Measurements from ENCODE around the gene ESR1.
A peak's percentile ranks its signal among the peaks of the same experiment; 100 is the strongest.

ESR1 gene

DNA sequence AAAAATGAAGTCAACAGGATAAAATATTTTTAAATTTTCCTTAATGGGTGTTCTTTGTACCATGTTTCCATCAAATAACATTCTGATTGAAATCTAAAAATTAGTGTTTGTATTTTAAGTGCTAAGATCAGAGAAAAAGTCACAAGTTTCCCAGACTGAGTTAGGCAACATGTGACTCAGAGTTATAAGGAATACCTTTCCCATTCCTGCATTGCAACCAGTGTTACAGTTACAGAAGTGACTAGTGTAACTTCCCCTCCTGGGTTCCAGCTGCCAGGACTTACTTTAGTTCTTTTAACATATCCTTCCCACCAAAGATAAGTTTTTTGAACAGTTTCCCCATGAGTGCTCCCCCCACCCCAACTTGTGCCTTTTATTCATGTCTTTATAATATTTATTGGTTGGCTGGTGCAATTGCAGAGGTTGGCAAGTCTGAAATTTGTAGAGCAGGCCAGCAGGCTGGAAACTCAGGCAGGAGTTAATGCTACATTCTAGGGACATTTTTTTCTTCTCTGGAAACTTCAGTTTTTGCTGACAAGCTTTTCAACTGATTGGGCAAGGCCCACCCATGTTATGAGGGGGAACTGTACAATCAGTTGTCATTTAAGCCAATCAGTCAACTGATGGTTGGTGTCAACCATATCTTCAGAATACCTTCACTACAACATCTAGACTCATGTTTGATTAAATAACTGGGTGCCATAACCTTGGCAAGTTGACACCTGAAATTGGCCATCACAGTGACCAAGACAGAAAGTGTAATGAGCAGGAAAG is 22.9 kb upstream of the ESR1 start:
- TF ChIP-seq, protein P1, sequence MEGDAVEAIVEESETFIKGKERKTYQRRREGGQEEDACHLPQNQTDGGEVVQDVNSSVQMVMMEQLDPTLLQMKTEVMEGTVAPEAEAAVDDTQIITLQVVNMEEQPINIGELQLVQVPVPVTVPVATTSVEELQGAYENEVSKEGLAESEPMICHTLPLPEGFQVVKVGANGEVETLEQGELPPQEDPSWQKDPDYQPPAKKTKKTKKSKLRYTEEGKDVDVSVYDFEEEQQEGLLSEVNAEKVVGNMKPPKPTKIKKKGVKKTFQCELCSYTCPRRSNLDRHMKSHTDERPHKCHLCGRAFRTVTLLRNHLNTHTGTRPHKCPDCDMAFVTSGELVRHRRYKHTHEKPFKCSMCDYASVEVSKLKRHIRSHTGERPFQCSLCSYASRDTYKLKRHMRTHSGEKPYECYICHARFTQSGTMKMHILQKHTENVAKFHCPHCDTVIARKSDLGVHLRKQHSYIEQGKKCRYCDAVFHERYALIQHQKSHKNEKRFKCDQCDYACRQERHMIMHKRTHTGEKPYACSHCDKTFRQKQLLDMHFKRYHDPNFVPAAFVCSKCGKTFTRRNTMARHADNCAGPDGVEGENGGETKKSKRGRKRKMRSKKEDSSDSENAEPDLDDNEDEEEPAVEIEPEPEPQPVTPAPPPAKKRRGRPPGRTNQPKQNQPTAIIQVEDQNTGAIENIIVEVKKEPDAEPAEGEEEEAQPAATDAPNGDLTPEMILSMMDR (IDR thresholded peaks at IDR 0.05): no peak
- Mint-ChIP-seq H3K4me3 (no peak overlapping the region), H3K36me3 (ENCODE audit: low read depth) (no peaks in the 10 kb centered on the region), H3K27me3 (ENCODE audit: low read depth, poor library complexity) (peaks cover 4% of the 10 kb centered on the region), H3K9me3 (peaks cover 11% of the 10 kb centered on the region), H3K4me1 (no peaks in the 10 kb centered on the region), H3K27ac (no peak overlapping the region)
- DNase-seq: no peak

DNA sequence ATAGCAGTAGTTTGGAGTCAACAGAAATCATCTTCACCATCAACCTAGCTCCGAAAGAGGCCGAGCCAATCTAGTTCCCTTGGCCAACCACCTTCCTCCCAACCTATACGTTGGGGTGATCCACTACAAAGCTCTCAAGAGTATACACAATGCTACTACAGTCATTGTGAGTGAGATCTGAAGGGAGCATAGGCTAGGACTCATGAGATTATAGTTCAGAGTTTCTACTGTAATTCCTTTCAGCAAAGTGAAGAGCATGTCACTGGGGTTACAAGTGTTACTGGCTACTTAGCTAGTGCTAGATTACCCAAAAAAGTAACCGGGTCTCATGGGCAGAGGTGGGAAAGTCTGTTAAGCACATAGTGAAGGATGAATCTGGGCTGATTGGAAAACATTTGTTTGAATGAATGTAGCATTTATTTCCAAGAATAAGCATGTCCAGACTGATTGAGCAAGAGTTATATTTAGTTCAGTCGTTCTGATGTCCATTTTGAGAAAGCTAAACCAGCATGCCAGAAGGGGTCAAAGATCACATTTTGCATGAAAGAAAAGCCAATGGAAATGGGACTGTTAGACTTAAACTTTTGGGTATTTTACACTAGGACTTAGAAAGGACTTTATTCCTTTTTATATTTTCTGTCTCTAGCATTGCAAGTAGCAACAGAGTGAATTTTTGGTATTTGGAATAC is 10.5 kb upstream of the ESR1 start:
- H3K4me3 Mint-ChIP-seq: no peak overlapping the region
- DNase-seq: no peak
- no peaks in the 10 kb centered on the region for H3K4me1 Mint-ChIP-seq
- no peaks in the 10 kb centered on the region for H3K36me3 Mint-ChIP-seq (ENCODE audit: low read depth)
- no peaks in the 10 kb centered on the region for H3K9me3 Mint-ChIP-seq
- H3K27me3 Mint-ChIP-seq (ENCODE audit: low read depth, poor library complexity): peaks cover 38% of the 10 kb centered on the region
- TF ChIP-seq, protein P1 (IDR thresholded peaks at IDR 0.05): no peak
- H3K27ac Mint-ChIP-seq: no peak overlapping the region

DNA sequence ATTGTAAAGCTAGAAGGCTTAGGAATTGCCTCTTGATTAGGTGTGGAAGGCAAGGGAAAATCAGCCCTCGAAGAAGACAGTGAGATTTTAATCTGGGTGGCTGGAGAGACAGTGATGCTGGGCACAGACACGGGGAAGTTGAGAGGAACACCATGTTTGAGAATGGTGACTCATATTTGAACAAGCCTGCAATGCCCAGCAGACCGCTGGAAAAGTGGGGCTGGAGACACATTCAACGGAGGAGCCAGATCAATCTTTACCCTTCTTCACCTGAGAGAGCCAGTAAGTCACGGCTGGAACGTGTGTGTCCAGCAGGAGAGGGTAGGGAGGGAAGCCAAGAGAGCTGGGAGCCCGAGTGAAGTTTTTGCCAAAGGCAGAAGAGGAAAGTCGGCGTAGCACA is 3.7 kb upstream of the ESR1 start:
- Mint-ChIP-seq H3K27me3 (ENCODE audit: low read depth, poor library complexity) (peaks cover 88% of the 10 kb centered on the region), H3K4me3 (no peak overlapping the region), H3K4me1 (peaks cover 11% of the 10 kb centered on the region), H3K27ac (no peak overlapping the region), H3K9me3 (peaks cover 10% of the 10 kb centered on the region), H3K36me3 (ENCODE audit: low read depth) (no peaks in the 10 kb centered on the region)
- no peak for DNase-seq
- TF ChIP-seq, protein P1 (IDR thresholded peaks at IDR 0.05): no peak

DNA sequence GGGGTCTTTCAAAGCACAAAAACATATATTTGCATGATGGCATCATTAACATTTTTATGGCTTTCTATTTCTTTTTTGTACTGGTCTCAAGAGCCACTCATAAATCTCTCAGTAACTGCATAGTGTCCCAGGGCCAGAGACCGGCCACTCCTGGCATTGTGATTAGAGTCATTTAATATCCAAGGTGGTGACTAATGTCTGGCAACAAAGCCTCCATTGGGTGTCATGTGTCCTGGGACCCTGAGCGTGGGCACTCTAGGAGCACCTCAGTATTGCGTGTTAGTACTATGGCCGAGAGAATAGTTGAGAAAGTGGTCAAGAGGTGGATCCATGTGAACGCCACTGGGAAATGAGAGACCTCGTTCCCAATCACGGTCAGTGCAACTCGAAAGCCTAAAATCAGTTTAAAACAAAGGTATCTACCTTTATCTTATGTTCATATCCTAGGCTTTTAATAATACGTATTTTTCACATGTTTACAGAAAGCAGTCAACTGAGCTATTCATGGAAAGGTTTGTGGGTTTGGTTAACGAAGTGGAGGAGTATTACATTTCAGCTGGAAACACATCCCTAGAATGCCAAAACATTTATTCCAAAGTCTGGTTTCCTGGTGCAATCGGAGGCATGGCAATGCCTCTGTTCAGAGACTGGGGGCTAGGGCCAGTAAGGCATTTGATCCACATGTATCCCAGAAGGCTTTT is 2.7 kb upstream of the ESR1 start:
- DNase-seq: no peak
- TF ChIP-seq, protein P1 (IDR thresholded peaks at IDR 0.05): no peak
- no peak overlapping the region for H3K27ac Mint-ChIP-seq
- H3K4me3 Mint-ChIP-seq: no peak overlapping the region
- H3K9me3 Mint-ChIP-seq: peaks cover 10% of the 10 kb centered on the region
- H3K27me3 Mint-ChIP-seq (ENCODE audit: low read depth, poor library complexity): peaks cover 88% of the 10 kb centered on the region
- peaks cover 18% of the 10 kb centered on the region for H3K4me1 Mint-ChIP-seq
- no peaks in the 10 kb centered on the region for H3K36me3 Mint-ChIP-seq (ENCODE audit: low read depth)

DNA sequence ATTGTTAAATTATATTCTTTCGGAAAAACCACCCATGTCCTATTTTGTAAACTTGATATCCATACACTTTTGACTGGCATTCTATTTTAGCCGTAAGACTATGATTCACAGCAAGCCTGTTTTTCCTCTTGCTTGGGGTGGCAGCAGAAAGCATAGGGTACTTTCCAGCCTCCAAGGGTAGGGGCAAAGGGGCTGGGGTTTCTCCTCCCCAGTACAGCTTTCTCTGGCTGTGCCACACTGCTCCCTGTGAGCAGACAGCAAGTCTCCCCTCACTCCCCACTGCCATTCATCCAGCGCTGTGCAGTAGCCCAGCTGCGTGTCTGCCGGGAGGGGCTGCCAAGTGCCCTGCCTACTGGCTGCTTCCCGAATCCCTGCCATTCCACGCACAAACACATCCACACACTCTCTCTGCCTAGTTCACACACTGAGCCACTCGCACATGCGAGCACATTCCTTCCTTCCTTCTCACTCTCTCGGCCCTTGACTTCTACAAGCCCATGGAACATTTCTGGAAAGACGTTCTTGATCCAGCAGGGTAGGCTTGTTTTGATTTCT is 2.1 kb upstream of the ESR1 start:
- Mint-ChIP-seq H3K27me3 (ENCODE audit: low read depth, poor library complexity) (peaks cover 93% of the 10 kb centered on the region), H3K4me3 (no peak overlapping the region), H3K36me3 (ENCODE audit: low read depth) (no peaks in the 10 kb centered on the region), H3K4me1 (peaks cover 18% of the 10 kb centered on the region), H3K9me3 (peaks cover 10% of the 10 kb centered on the region), H3K27ac (no peak overlapping the region)
- TF ChIP-seq, protein P1 (IDR thresholded peaks at IDR 0.05): no peak
- DNase-seq: peak; percentile 2
